ENCODE measurements around the gene PITX1. TPM values are rescaled to one million over a fixed set of nuclear protein-coding genes. Genes with fewer than 3 reads are reported as not detected.
A peak's percentile ranks its signal among the peaks of the same experiment; 100 is the strongest.

Gene PITX1
- total and polyA plus RNA-seq, 4 donors: 0.43 to 1.3 (median 0.72) TPM

DNA sequence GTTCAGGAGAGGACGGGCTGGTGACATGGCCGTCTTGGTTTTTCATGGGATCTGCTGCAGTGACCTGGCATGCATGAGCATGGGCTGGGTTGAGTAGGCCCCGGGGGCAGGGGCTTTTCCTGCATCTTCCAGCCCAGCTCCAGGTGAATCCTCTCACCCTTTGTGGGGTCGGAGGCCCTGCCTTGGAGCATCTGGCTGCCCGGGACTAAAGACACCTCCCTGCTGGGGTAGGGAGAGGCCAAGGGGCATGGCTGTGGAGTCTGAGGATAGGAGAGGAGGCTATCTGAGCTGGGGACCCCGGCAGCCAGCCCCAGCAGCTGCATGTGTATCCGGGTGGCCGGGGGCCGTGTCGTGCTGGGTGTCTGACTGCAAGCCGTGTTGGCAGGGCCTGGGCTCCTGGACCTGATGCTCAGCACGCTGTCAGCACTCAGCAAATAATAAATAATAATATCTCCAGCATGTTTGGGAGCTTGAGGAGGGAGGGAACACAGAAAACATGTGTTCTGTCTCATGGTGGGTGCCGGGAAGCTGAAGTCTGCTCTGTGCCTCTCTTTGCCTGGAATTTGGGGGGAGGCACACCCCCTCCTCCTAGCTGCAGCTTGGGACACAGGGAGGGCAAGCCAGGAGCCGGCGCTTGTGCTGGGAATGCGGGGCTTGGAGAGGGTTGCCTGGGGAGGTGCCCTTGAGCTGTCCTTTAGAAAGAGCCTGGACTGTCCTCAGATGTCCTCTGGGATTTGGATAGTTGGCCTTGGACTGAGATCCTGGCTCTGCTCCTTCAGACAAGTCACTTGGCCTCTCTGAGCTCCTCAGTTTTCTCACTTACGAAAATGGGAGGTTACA is 28.4 kb upstream of the PITX1 start:
- Histone ChIP-seq H3K27ac (ENCODE audit: low read depth in 1 of 2, low read length in 1 of 2) (no peak overlapping the region), H3K4me1 (ENCODE audit: control insufficient read depth in 5 of 5, insufficient read depth in 5 of 5, low read length in 5 of 5) (peaks cover 0 to 10% (median 0%) of the 10 kb centered on the region in 5 donors), H3K36me3 (ENCODE audit: control insufficient read depth in 4 of 4, insufficient read depth in 4 of 4, low read length in 4 of 4) (no peaks in the 10 kb centered on the region), H3K4me3 (no peak overlapping the region), H3K9ac (ENCODE audit: insufficient read depth in 1 of 2, low read length in 2 of 2) (no peak overlapping the region), H3K27me3 (ENCODE audit: control insufficient read depth in 3 of 3, insufficient read depth in 3 of 3, low read length in 2 of 3) (peaks cover 0 to 3% (median 0%) of the 10 kb centered on the region in 3 donors), H3K9me3 (ENCODE audit: control insufficient read depth in 4 of 4, insufficient read depth in 3 of 4, low read length in 3 of 4) (peaks cover 0 to 2% (median 0%) of the 10 kb centered on the region in 4 donors)
- DNase-seq (peak in 2 of 3 donors; percentile 18 to 24), ATAC-seq (ENCODE audit: insufficient read depth, low FRiP score) (no peak)
- WGBS, 2 donors: 68 to 85% methylated on average over 14 to 17 of the region's 17 CpGs
- TF ChIP-seq, protein P1, sequence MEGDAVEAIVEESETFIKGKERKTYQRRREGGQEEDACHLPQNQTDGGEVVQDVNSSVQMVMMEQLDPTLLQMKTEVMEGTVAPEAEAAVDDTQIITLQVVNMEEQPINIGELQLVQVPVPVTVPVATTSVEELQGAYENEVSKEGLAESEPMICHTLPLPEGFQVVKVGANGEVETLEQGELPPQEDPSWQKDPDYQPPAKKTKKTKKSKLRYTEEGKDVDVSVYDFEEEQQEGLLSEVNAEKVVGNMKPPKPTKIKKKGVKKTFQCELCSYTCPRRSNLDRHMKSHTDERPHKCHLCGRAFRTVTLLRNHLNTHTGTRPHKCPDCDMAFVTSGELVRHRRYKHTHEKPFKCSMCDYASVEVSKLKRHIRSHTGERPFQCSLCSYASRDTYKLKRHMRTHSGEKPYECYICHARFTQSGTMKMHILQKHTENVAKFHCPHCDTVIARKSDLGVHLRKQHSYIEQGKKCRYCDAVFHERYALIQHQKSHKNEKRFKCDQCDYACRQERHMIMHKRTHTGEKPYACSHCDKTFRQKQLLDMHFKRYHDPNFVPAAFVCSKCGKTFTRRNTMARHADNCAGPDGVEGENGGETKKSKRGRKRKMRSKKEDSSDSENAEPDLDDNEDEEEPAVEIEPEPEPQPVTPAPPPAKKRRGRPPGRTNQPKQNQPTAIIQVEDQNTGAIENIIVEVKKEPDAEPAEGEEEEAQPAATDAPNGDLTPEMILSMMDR (IDR thresholded peaks at IDR 0.05; ENCODE audit: control extremely low read depth, extremely low read depth): no peak

DNA sequence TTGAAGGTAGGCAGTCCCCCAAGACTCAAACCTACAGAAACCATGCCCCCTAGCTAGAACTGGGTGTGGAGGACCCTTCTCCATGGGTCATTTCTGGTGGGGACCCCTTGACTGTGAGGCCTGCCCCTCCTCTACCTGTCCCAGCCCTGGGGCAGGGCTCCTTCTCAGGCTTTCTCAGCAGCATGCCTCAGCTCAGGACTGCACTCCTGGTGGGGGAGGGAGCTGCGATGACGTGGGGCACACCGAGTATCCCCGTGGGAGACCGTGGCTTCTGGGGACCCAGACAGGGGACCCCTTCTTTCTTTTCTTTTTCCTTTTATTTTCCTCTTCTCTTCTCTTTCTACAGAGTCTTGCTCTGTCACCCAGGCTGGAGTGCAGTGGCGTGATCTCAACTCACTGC is 27.0 kb upstream of the PITX1 start:
- H3K27me3 ChIP-seq (ENCODE audit: control insufficient read depth in 3 of 3, insufficient read depth in 3 of 3, low read length in 2 of 3): peaks cover 0 to 10% (median 0%) of the 10 kb centered on the region in 3 donors
- H3K27ac ChIP-seq (ENCODE audit: low read depth in 1 of 2, low read length in 1 of 2): no peak overlapping the region
- no peak overlapping the region for H3K9ac ChIP-seq (ENCODE audit: insufficient read depth in 1 of 2, low read length in 2 of 2)
- peaks cover 0 to 2% (median 0%) of the 10 kb centered on the region in 4 donors for H3K9me3 ChIP-seq (ENCODE audit: control insufficient read depth in 4 of 4, insufficient read depth in 3 of 4, low read length in 3 of 4)
- no peak for ATAC-seq (ENCODE audit: insufficient read depth, low FRiP score)
- 84 to 93% methylated on average over 6 of the region's 6 CpGs for WGBS, 2 donors
- H3K4me1 ChIP-seq (ENCODE audit: control insufficient read depth in 5 of 5, insufficient read depth in 5 of 5, low read length in 5 of 5): peaks cover 0 to 10% (median 0%) of the 10 kb centered on the region in 5 donors
- H3K4me3 ChIP-seq: no peak overlapping the region
- TF ChIP-seq, protein P1 (IDR thresholded peaks at IDR 0.05; ENCODE audit: control extremely low read depth, extremely low read depth): no peak
- DNase-seq: no peak
- H3K36me3 ChIP-seq (ENCODE audit: control insufficient read depth in 4 of 4, insufficient read depth in 4 of 4, low read length in 4 of 4): no peaks in the 10 kb centered on the region

DNA sequence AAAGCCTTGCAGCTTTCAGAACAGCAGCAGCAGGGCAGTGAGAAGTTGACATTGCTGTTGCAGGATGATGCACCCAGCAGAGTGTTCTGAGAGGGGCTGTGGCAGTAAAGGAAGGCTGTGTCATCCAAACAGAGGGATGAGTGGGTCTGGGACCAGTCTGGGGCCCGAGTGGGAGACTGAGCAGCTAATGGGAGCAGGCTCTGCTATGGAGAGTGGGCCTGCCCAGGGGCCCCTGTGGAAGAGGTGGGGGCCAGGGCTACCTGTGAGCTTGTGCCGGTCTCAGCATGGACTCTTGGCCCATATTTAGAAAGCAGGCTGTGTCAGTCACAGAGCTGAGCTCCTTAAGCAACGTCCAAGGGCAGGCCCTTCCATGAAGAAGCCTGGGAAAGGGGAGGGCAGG is 26.0 kb upstream of the PITX1 start:
- H3K4me3 ChIP-seq: no peak overlapping the region
- H3K36me3 ChIP-seq (ENCODE audit: control insufficient read depth in 4 of 4, insufficient read depth in 4 of 4, low read length in 4 of 4): no peaks in the 10 kb centered on the region
- 75 to 88% methylated on average over 3 of the region's 3 CpGs for WGBS, 2 donors
- ATAC-seq (ENCODE audit: insufficient read depth, low FRiP score) (no peak), DNase-seq (no peak)
- TF ChIP-seq, protein P1 (IDR thresholded peaks at IDR 0.05; ENCODE audit: control extremely low read depth, extremely low read depth): no peak
- peaks cover 0 to 10% (median 0%) of the 10 kb centered on the region in 5 donors for H3K4me1 ChIP-seq (ENCODE audit: control insufficient read depth in 5 of 5, insufficient read depth in 5 of 5, low read length in 5 of 5)
- peaks cover 0 to 19% (median 3%) of the 10 kb centered on the region in 3 donors for H3K27me3 ChIP-seq (ENCODE audit: control insufficient read depth in 3 of 3, insufficient read depth in 3 of 3, low read length in 2 of 3)
- H3K27ac ChIP-seq (ENCODE audit: low read depth in 1 of 2, low read length in 1 of 2): no peak overlapping the region
- peaks cover 0 to 2% (median 0%) of the 10 kb centered on the region in 4 donors for H3K9me3 ChIP-seq (ENCODE audit: control insufficient read depth in 4 of 4, insufficient read depth in 3 of 4, low read length in 3 of 4)
- H3K9ac ChIP-seq (ENCODE audit: insufficient read depth in 1 of 2, low read length in 2 of 2): no peak overlapping the region
